ENCODE results near the gene CD274.
"Not testable (repeated sequence)": the region's sequence is repeated elsewhere in the genome, so short reads cannot be mapped to it uniquely, and the experiment has no call there.

Gene CD274

GRCh38 chr9:5488221-5489008 is 38.1 kb downstream of the CD274 start:
- H3K4me3 ChIP-seq (ENCODE audit: low read depth, low read length): no peak overlapping the region
- no peak for TF ChIP-seq CTCF (IDR thresholded peaks at IDR 0.05; ENCODE audit: low read depth, low read length, missing control alignments)
- DNase-seq (ENCODE audit: low read depth): no peak

- no peak for DNase-seq (ENCODE audit: low read depth)
- H3K4me3 ChIP-seq (ENCODE audit: low read depth, low read length): no peak overlapping the region
- TF ChIP-seq CTCF (IDR thresholded peaks at IDR 0.05; ENCODE audit: low read depth, low read length, missing control alignments): no peak
Measured at GRCh38 chr9:5489630-5490490, 39.5 kb downstream of the CD274 start.

- no peak for DNase-seq (ENCODE audit: low read depth)
- no peak overlapping the region for H3K4me3 ChIP-seq (ENCODE audit: low read depth, low read length)
- no peak for TF ChIP-seq CTCF (IDR thresholded peaks at IDR 0.05; ENCODE audit: low read depth, low read length, missing control alignments)
Measured at GRCh38 chr9:5492965-5493678, 42.8 kb downstream of the CD274 start.

GRCh38 chr9:5493679-5494511 is 43.6 kb downstream of the CD274 start:
- no peak for TF ChIP-seq CTCF (IDR thresholded peaks at IDR 0.05; ENCODE audit: low read depth, low read length, missing control alignments)
- H3K4me3 ChIP-seq (ENCODE audit: low read depth, low read length): peak overlapping the region; percentile 5
- DNase-seq (ENCODE audit: low read depth): peak; percentile 88

- not testable (repeated sequence) for H3K4me3 ChIP-seq (ENCODE audit: low read depth, low read length); DNase-seq (ENCODE audit: low read depth)
Measured at GRCh38 chr9:5494765-5495164, 44.4 kb downstream of the CD274 start.

- TF ChIP-seq CTCF (IDR thresholded peaks at IDR 0.05; ENCODE audit: low read depth, low read length, missing control alignments): no peak
- no peak overlapping the region for H3K4me3 ChIP-seq (ENCODE audit: low read depth, low read length)
- DNase-seq (ENCODE audit: low read depth): no peak
Measured at GRCh38 chr9:5499157-5499556, 48.8 kb downstream of the CD274 start.

Data from GM12864 (cell line).